HepG2 (cell line): ENCODE data around the gene COX4I2. TPM values are rescaled to one million over a fixed set of nuclear protein-coding genes. Genes with fewer than 3 reads are reported as not detected.

Source experiments
- ADNP ChIP-seq: sonication (generic); formaldehyde crosslinking; IDR thresholded peaks from 2 replicates; pipeline ENCODE4 v1.4.0; 2020; ENCODE audit warnings: missing genetic modification reagents
- AHR ChIP-seq: IDR thresholded peaks from 2 replicates; pipeline ENCODE4 v1.6.1; 2018; ENCODE audit warnings: missing genetic modification reagents, missing compliant biosample characterization
- CENPX ChIP-seq: sonication (generic); formaldehyde crosslinking; IDR thresholded peaks from 2 replicates; pipeline ENCODE4 v1.9.0; 2021; ENCODE audit warnings: mild to moderate bottlenecking, missing genetic modification reagents, moderate library complexity
- GATAD1 ChIP-seq: IDR thresholded peaks from 2 replicates; pipeline ENCODE4 v1.6.1; 2016; ENCODE audit warnings: missing genetic modification reagents, missing compliant biosample characterization
- HCFC1 ChIP-seq: fragments of 150-350 bp; IDR thresholded peaks from 2 replicates; pipeline ENCODE4 v1.6.1; 2014; ENCODE audit warnings: low read depth, low read length
- MEIS1 ChIP-seq: sonication (generic); formaldehyde crosslinking; IDR thresholded peaks from 2 replicates; pipeline ENCODE4 v1.9.0; 2021; ENCODE audit warnings: mild to moderate bottlenecking, missing genetic modification reagents, moderate library complexity, borderline replicate concordance
- NKX3-1 ChIP-seq: sonication (generic); formaldehyde crosslinking; IDR thresholded peaks from 2 replicates; pipeline ENCODE4 v1.5.0; 2020; ENCODE audit warnings: missing genetic modification reagents
- NR2F6 ChIP-seq, 2 experiments: IDR thresholded peaks; 2 replicates each; pipeline ENCODE4 v1.6.1; 2016; ENCODE audit warnings: antibody characterized with exemption in 1 of 2, mild to moderate bottlenecking in 1 of 2
- PHF20 ChIP-seq: sonication (generic); formaldehyde crosslinking; IDR thresholded peaks from 2 replicates; pipeline ENCODE4 v1.5.0; 2020; ENCODE audit warnings: mild to moderate bottlenecking, missing genetic modification reagents
- PHF21A ChIP-seq: sonication (generic); formaldehyde crosslinking; IDR thresholded peaks from 2 replicates; pipeline ENCODE4 v1.5.0; 2020; ENCODE audit warnings: mild to moderate bottlenecking, missing genetic modification reagents
- SOX6 ChIP-seq, 2 experiments: fragments of 450-650 bp in 1 of 2; sonication (generic) in 1 of 2; formaldehyde crosslinking in 1 of 2; IDR thresholded peaks; 2 replicates each; pipeline versions ENCODE4 v1.4.0 to v1.6.1; 2017 to 2020; ENCODE audit warnings: antibody characterized with exemption in 1 of 2, mild to moderate bottlenecking in 1 of 2, missing genetic modification reagents in 1 of 2
- ZFP62 ChIP-seq: sonication (generic); formaldehyde crosslinking; IDR thresholded peaks from 2 replicates; pipeline ENCODE4 v1.4.0; 2020; ENCODE audit warnings: missing genetic modification reagents
- ZNF296 ChIP-seq: sonication (generic); formaldehyde crosslinking; conservative IDR thresholded peaks from 2 replicates; pipeline ENCODE4 v1.5.0; 2020; ENCODE audit warnings: mild to moderate bottlenecking, missing genetic modification reagents
- ZNF557 ChIP-seq: sonication (generic); formaldehyde crosslinking; IDR thresholded peaks from 2 replicates; pipeline ENCODE4 v1.4.0; 2020; ENCODE audit warnings: missing genetic modification reagents
- ZNF562 ChIP-seq: sonication (generic); formaldehyde crosslinking; IDR thresholded peaks from 2 replicates; pipeline ENCODE4 v1.8.0; 2022; ENCODE audit warnings: missing genetic modification reagents, borderline replicate concordance
- ZNF589 ChIP-seq: sonication (generic); formaldehyde crosslinking; conservative IDR thresholded peaks from 2 replicates; pipeline ENCODE4 v1.8.0; 2022; ENCODE audit warnings: mild to moderate bottlenecking, moderate library complexity, missing genetic modification reagents
- ZNF670 ChIP-seq: sonication (generic); formaldehyde crosslinking; IDR thresholded peaks from 2 replicates; pipeline ENCODE4 v1.8.0; 2022; ENCODE audit warnings: mild to moderate bottlenecking, missing genetic modification reagents, borderline replicate concordance
- ZNF7 ChIP-seq: IDR thresholded peaks from 2 replicates; pipeline ENCODE4 v1.6.1; 2016; ENCODE audit warnings: missing biosample characterization, missing genetic modification reagents
- ZNF747 ChIP-seq: sonication (generic); formaldehyde crosslinking; IDR thresholded peaks from 2 replicates; pipeline ENCODE4 v1.8.1; 2023; ENCODE audit warnings: missing genetic modification reagents, mild to moderate bottlenecking, borderline replicate concordance
- polyA plus RNA-seq, 8 experiments: library from polyadenylated mRNA; depleted of rRNA in 3 of 8; stranded (reverse) in 7 of 8; unstranded in 1 of 8; fragments of >200 nt; fragmentation: Illumina TruSeq in 4 of 8; extraction: Trizol in 4 of 8; gene quantifications; 2 replicates each; pipeline versions ENCODE4 v1.2.1 to v1.2.3, GENCODE V29; 2011 to 2016; ENCODE audit warnings: low read depth in 4 of 8, missing spikeins in 1 of 8, mixed read lengths in 1 of 8; ENCODE audit not compliant: insufficient read depth in 1 of 8
- total RNA-seq, 5 experiments: library from RNA; depleted of rRNA; stranded (reverse); fragments of >200 nt; fragmentation: Illumina TruSeq; extraction: Trizol; gene quantifications; 2 replicates each; pipeline ENCODE4 v1.2.3, GENCODE V29; 2016; ENCODE audit warnings: low read depth in 1 of 5
- TF ChIP-seq, protein P1 (sequence below): IDR thresholded peaks from 2 replicates; pipeline ENCODE4 v1.6.1; 2016; ENCODE audit warnings: missing genetic modification reagents, missing compliant biosample characterization
- TF ChIP-seq, protein P2 (sequence below): sonication (generic); formaldehyde crosslinking; IDR thresholded peaks from 2 replicates; pipeline ENCODE4 v1.4.0; 2020; ENCODE audit warnings: mild to moderate bottlenecking, missing genetic modification reagents
- TF ChIP-seq, protein P3 (sequence below): sonication (generic); formaldehyde crosslinking; IDR thresholded peaks from 2 replicates; pipeline ENCODE4 v1.5.0; 2020; ENCODE audit warnings: missing genetic modification reagents
- TF ChIP-seq, protein P4 (sequence below): sonication (generic); formaldehyde crosslinking; IDR thresholded peaks from 2 replicates; pipeline ENCODE4 v1.4.0; 2020; ENCODE audit warnings: missing genetic modification reagents
- TF ChIP-seq, protein P5 (sequence below): sonication (generic); formaldehyde crosslinking; IDR thresholded peaks from 2 replicates; pipeline ENCODE4 v1.4.0; 2020; ENCODE audit warnings: mild to moderate bottlenecking, missing genetic modification reagents

COX4I2 gene
- total and polyA plus RNA-seq, 2 of the 13 experiments (the other 11 are each of a cell fraction or from before 2014, with no cell fraction given) = 1.1 TPM; not detected in 1

DNA sequence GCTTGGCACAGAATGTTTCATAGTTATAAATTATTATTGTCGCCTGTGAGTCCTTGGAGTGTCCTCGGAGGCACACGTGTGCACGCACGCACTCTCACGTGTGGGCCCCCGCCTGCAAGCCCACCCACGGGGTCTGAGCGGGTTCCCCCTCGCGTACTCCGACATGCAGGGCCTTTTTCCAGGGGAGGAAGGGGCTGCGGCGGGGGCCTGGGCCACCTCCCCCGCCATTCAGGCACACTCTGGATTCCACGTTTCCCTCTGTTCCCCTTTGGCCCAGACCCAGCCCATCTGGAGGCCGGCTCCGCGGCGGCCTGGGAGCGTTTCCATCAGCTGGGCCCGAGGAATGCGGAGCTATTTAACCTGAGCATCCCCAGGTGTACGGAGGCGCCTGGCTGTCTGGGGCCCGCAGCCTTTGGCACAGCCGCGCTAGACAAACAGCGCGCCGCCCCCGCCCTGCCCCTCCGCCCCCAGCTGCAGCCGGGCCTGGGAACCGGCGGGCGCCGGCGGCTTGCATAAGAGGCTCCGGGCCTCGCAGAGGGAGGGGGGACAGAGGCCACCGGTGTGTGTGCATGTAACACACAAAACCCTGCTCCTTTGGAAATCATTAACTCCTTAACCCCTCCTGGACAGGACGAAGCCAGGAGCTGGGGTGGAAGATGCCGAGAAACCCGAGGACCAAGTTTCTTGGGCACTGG, 29.3 kb upstream of the COX4I2 start (continued):
- no peak for TF ChIP-seq SOX6 (IDR thresholded peaks at IDR 0.05)
- TF ChIP-seq SOX6 (CRISPR knock-in tag; IDR thresholded peaks at IDR 0.05) = peak; percentile 99
- TF ChIP-seq GATAD1 (CRISPR knock-in tag) = peak; percentile 83
- TF ChIP-seq ZNF747 (CRISPR knock-in tag) = peak; percentile 100
- peak; percentile 88; the same call in 1 of the 2 replicates for TF ChIP-seq ZFP62
- TF ChIP-seq MEIS1 (CRISPR knock-in tag) = peak; percentile 99
- peak; percentile 94 for TF ChIP-seq AHR (CRISPR knock-in tag)
- TF ChIP-seq PHF21A (CRISPR knock-in tag) = peak; percentile 100
- TF ChIP-seq NKX3-1 = peak; percentile 98
- TF ChIP-seq PHF20 (CRISPR knock-in tag) = no peak; the same call in 1 of the 2 replicates
- TF ChIP-seq, protein P1, sequence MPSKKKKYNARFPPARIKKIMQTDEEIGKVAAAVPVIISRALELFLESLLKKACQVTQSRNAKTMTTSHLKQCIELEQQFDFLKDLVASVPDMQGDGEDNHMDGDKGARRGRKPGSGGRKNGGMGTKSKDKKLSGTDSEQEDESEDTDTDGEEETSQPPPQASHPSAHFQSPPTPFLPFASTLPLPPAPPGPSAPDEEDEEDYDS (CRISPR knock-in tag) = peak; percentile 96
- TF ChIP-seq, protein P2, sequence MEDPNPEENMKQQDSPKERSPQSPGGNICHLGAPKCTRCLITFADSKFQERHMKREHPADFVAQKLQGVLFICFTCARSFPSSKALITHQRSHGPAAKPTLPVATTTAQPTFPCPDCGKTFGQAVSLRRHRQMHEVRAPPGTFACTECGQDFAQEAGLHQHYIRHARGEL (CRISPR knock-in tag) = peak; percentile 94
- TF ChIP-seq NR2F6 (IDR thresholded peaks at IDR 0.05) = peak; percentile 85
- peak; percentile 97 for TF ChIP-seq NR2F6 (CRISPR knock-in tag; IDR thresholded peaks at IDR 0.05)
- peak; percentile 100 for TF ChIP-seq ZNF589
- TF ChIP-seq, protein P3, sequence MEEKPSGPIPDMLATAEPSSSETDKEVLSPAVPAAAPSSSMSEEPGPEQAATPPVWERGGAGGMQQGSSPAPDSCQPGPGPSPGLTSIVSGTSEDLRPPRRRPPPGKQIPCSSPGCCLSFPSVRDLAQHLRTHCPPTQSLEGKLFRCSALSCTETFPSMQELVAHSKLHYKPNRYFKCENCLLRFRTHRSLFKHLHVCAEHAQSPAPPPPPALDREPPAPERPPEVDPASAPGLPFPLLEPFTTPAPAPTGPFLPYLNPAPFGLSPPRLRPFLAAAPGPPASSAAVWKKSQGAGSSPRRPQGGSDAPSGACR (CRISPR knock-in tag) = peak; percentile 99
- no peak; the same call in 1 of the 2 replicates for TF ChIP-seq ZNF296 (CRISPR knock-in tag)
- TF ChIP-seq ADNP (CRISPR knock-in tag) = no peak; the same call in 1 of the 2 replicates
- TF ChIP-seq HCFC1 = peak; percentile 25; the same call in 1 of the 2 replicates
- peak; percentile 100 for TF ChIP-seq ZNF670 (CRISPR knock-in tag)
- TF ChIP-seq, protein P4, sequence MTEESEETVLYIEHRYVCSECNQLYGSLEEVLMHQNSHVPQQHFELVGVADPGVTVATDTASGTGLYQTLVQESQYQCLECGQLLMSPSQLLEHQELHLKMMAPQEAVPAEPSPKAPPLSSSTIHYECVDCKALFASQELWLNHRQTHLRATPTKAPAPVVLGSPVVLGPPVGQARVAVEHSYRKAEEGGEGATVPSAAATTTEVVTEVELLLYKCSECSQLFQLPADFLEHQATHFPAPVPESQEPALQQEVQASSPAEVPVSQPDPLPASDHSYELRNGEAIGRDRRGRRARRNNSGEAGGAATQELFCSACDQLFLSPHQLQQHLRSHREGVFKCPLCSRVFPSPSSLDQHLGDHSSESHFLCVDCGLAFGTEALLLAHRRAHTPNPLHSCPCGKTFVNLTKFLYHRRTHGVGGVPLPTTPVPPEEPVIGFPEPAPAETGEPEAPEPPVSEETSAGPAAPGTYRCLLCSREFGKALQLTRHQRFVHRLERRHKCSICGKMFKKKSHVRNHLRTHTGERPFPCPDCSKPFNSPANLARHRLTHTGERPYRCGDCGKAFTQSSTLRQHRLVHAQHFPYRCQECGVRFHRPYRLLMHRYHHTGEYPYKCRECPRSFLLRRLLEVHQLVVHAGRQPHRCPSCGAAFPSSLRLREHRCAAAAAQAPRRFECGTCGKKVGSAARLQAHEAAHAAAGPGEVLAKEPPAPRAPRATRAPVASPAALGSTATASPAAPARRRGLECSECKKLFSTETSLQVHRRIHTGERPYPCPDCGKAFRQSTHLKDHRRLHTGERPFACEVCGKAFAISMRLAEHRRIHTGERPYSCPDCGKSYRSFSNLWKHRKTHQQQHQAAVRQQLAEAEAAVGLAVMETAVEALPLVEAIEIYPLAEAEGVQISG (CRISPR knock-in tag) = peak; percentile 96
- TF ChIP-seq ZNF557 (CRISPR knock-in tag) = peak; percentile 68; the same call in 1 of the 2 replicates
- TF ChIP-seq, protein P5, sequence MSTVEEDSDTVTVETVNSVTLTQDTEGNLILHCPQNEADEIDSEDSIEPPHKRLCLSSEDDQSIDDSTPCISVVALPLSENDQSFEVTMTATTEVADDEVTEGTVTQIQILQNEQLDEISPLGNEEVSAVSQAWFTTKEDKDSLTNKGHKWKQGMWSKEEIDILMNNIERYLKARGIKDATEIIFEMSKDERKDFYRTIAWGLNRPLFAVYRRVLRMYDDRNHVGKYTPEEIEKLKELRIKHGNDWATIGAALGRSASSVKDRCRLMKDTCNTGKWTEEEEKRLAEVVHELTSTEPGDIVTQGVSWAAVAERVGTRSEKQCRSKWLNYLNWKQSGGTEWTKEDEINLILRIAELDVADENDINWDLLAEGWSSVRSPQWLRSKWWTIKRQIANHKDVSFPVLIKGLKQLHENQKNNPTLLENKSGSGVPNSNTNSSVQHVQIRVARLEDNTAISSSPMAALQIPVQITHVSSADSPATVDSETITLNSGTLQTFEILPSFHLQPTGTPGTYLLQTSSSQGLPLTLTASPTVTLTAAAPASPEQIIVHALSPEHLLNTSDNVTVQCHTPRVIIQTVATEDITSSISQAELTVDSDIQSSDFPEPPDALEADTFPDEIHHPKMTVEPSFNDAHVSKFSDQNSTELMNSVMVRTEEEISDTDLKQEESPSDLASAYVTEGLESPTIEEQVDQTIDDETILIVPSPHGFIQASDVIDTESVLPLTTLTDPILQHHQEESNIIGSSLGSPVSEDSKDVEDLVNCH (CRISPR knock-in tag) = no peak
- no peak for TF ChIP-seq CENPX (CRISPR knock-in tag)
- TF ChIP-seq ZNF7 = peak; percentile 62; the same call in 1 of the 2 replicates
- TF ChIP-seq ZNF562 (CRISPR knock-in tag) = no peak
